ENCODE measurements around the gene HEY2. TPM values are rescaled to one million over a fixed set of nuclear protein-coding genes. Genes with fewer than 3 reads are reported as not detected.

HEY2 gene
- total RNA-seq, 2 experiments from 2014 or later = not detected

- intact Hi-C loops (cut with micrococcal nuclease) = no loop called here
- CTCF ChIA-PET = interaction anchor here (0.6 to 1.1 kb wide), 2 partner anchors 66 to 579 kb away, joined by 3 to 5 read pairs; no protein-coding TSS in a partner anchor
- Mint-ChIP-seq H3K36me3 (ENCODE audit: low read depth) (no peaks in the 10 kb centered on the region), H3K9me3 (no peaks in the 10 kb centered on the region), H3K27me3 (ENCODE audit: low read depth) (peaks cover 13% of the 10 kb centered on the region), H3K4me3 (no peak overlapping the region), H3K4me1 (ENCODE audit: low read depth) (no peaks in the 10 kb centered on the region), H3K27ac (no peak overlapping the region)
- DNase-seq = no peak
These were observed 19.4 kb upstream of the HEY2 start for GRCh38 chr6:125729983-125730382.

- intact Hi-C loops (cut with micrococcal nuclease) = no loop called here
- Mint-ChIP-seq H3K36me3 (ENCODE audit: low read depth) (no peaks in the 10 kb centered on the region), H3K9me3 (no peaks in the 10 kb centered on the region), H3K27ac (no peak overlapping the region), H3K4me3 (no peak overlapping the region), H3K4me1 (ENCODE audit: low read depth) (no peaks in the 10 kb centered on the region), H3K27me3 (ENCODE audit: low read depth) (peaks cover 13% of the 10 kb centered on the region)
- no peak for DNase-seq
- CTCF ChIA-PET = no interaction called here
These were observed 17.0 kb upstream of the HEY2 start for GRCh38 chr6:125732398-125732797.

- DNase-seq = no peak
- Mint-ChIP-seq H3K4me1 (ENCODE audit: low read depth) (no peaks in the 10 kb centered on the region), H3K36me3 (ENCODE audit: low read depth) (no peaks in the 10 kb centered on the region), H3K9me3 (no peaks in the 10 kb centered on the region), H3K4me3 (no peak overlapping the region), H3K27ac (no peak overlapping the region), H3K27me3 (ENCODE audit: low read depth) (peaks cover 10% of the 10 kb centered on the region)
- intact Hi-C loops (cut with micrococcal nuclease) = no loop called here
- CTCF ChIA-PET = no interaction called here
These were observed 15.7 kb upstream of the HEY2 start for GRCh38 chr6:125733516-125734300.

- Mint-ChIP-seq H3K9me3 (no peaks in the 10 kb centered on the region), H3K4me3 (no peak overlapping the region), H3K27ac (no peak overlapping the region), H3K4me1 (ENCODE audit: low read depth) (no peaks in the 10 kb centered on the region), H3K36me3 (ENCODE audit: low read depth) (no peaks in the 10 kb centered on the region), H3K27me3 (ENCODE audit: low read depth) (peaks cover 19% of the 10 kb centered on the region)
- CTCF ChIA-PET = no interaction called here
- intact Hi-C loops (cut with micrococcal nuclease) = no loop called here
- no peak for DNase-seq
These were observed 11.2 kb upstream of the HEY2 start for GRCh38 chr6:125738276-125738675.

GRCh38 chr6:125739364-125739763 is 10.1 kb upstream of the HEY2 start:
- Mint-ChIP-seq H3K27ac (no peak overlapping the region), H3K27me3 (ENCODE audit: low read depth) (peaks cover 23% of the 10 kb centered on the region), H3K9me3 (no peaks in the 10 kb centered on the region), H3K36me3 (ENCODE audit: low read depth) (no peaks in the 10 kb centered on the region), H3K4me1 (ENCODE audit: low read depth) (no peaks in the 10 kb centered on the region), H3K4me3 (no peak overlapping the region)
- intact Hi-C loops (cut with micrococcal nuclease) = no loop called here
- CTCF ChIA-PET = interaction anchor here (0.6 kb wide), 1 partner anchor 38 kb away, joined by 3 read pairs; no protein-coding TSS in a partner anchor
- no peak for DNase-seq

- peaks cover 28% of the 10 kb centered on the region for H3K27me3 Mint-ChIP-seq (ENCODE audit: low read depth)
- no peaks in the 10 kb centered on the region for H3K36me3 Mint-ChIP-seq (ENCODE audit: low read depth)
- H3K27ac Mint-ChIP-seq = no peak overlapping the region
- H3K4me1 Mint-ChIP-seq (ENCODE audit: low read depth) = peaks cover 5% of the 10 kb centered on the region
- no peak for DNase-seq
- intact Hi-C loops (cut with micrococcal nuclease) = loop anchor here (10.0 kb wide), 1 partner anchor 603 kb away; the partner anchor contains the start of gene CENPW
- H3K4me3 Mint-ChIP-seq = no peak overlapping the region
- CTCF ChIA-PET = interaction anchor here (0.6 to 1.8 kb wide), 2 partner anchors 10 to 12 kb away, joined by 4 to 7 read pairs; no protein-coding TSS in a partner anchor
- H3K9me3 Mint-ChIP-seq = no peaks in the 10 kb centered on the region
These were observed 8.1 kb upstream of the HEY2 start for GRCh38 chr6:125741336-125741735.

- no peak overlapping the region for H3K27ac Mint-ChIP-seq
- no peak for DNase-seq
- H3K9me3 Mint-ChIP-seq = no peaks in the 10 kb centered on the region
- peaks cover 11% of the 10 kb centered on the region for H3K4me1 Mint-ChIP-seq (ENCODE audit: low read depth)
- intact Hi-C loops (cut with micrococcal nuclease) = loop anchor here (10.0 kb wide), 1 partner anchor 603 kb away; the partner anchor contains the start of gene CENPW
- peaks cover 34% of the 10 kb centered on the region for H3K27me3 Mint-ChIP-seq (ENCODE audit: low read depth)
- CTCF ChIA-PET = interaction anchor here (1.3 to 1.8 kb wide), 2 partner anchors 12 to 429 kb away, joined by 4 to 7 read pairs; no protein-coding TSS in a partner anchor
- H3K36me3 Mint-ChIP-seq (ENCODE audit: low read depth) = no peaks in the 10 kb centered on the region
- no peak overlapping the region for H3K4me3 Mint-ChIP-seq
These were observed 7.4 kb upstream of the HEY2 start for GRCh38 chr6:125742024-125742423.

GRCh38 chr6:125742464-125743120 is 6.8 kb upstream of the HEY2 start:
- H3K27me3 Mint-ChIP-seq (ENCODE audit: low read depth) = peaks cover 34% of the 10 kb centered on the region
- DNase-seq = no peak
- CTCF ChIA-PET = interaction anchor here (1.3 to 1.8 kb wide), 2 partner anchors 11 to 429 kb away, joined by 4 to 7 read pairs; no protein-coding TSS in a partner anchor
- H3K27ac Mint-ChIP-seq = no peak overlapping the region
- intact Hi-C loops (cut with micrococcal nuclease) = loop anchor here (10.0 kb wide), 1 partner anchor 602 kb away; the partner anchor contains the start of gene CENPW
- no peak overlapping the region for H3K4me3 Mint-ChIP-seq
- H3K36me3 Mint-ChIP-seq (ENCODE audit: low read depth) = no peaks in the 10 kb centered on the region
- no peaks in the 10 kb centered on the region for H3K9me3 Mint-ChIP-seq
- peaks cover 13% of the 10 kb centered on the region for H3K4me1 Mint-ChIP-seq (ENCODE audit: low read depth)

- CTCF ChIA-PET = no interaction called here
- no peak overlapping the region for H3K4me3 Mint-ChIP-seq
- no peak overlapping the region for H3K27ac Mint-ChIP-seq
- no peaks in the 10 kb centered on the region for H3K9me3 Mint-ChIP-seq
- H3K36me3 Mint-ChIP-seq (ENCODE audit: low read depth) = no peaks in the 10 kb centered on the region
- peaks cover 41% of the 10 kb centered on the region for H3K27me3 Mint-ChIP-seq (ENCODE audit: low read depth)
- intact Hi-C loops (cut with micrococcal nuclease) = loop anchor here (10.0 kb wide), 1 partner anchor 601 kb away; the partner anchor contains the start of gene CENPW
- H3K4me1 Mint-ChIP-seq (ENCODE audit: low read depth) = peaks cover 13% of the 10 kb centered on the region
- no peak for DNase-seq
These were observed 5.8 kb upstream of the HEY2 start for GRCh38 chr6:125743604-125744003.

GRCh38 chr6:125745281-125746018 is 4.0 kb upstream of the HEY2 start:
- no peak for DNase-seq
- Mint-ChIP-seq H3K4me3 (no peak overlapping the region), H3K4me1 (ENCODE audit: low read depth) (peaks cover 22% of the 10 kb centered on the region), H3K27ac (no peak overlapping the region), H3K36me3 (ENCODE audit: low read depth) (no peaks in the 10 kb centered on the region), H3K27me3 (ENCODE audit: low read depth) (peaks cover 46% of the 10 kb centered on the region), H3K9me3 (no peaks in the 10 kb centered on the region)
- intact Hi-C loops (cut with micrococcal nuclease) = loop anchor here (5.0 to 10.0 kb wide), 2 partner anchors 599 to 788 kb away; partner anchors contain the start of gene CENPW
- CTCF ChIA-PET = interaction anchor here (0.6 to 1.2 kb wide), 5 partner anchors 10 to 432 kb away, joined by 3 to 5 read pairs (median 3); no protein-coding TSS in a partner anchor

GRCh38 chr6:125746019-125746414 is 3.4 kb upstream of the HEY2 start:
- Mint-ChIP-seq H3K9me3 (no peaks in the 10 kb centered on the region), H3K36me3 (ENCODE audit: low read depth) (no peaks in the 10 kb centered on the region), H3K4me1 (ENCODE audit: low read depth) (peaks cover 25% of the 10 kb centered on the region), H3K4me3 (peak overlapping the region; percentile 5), H3K27me3 (ENCODE audit: low read depth) (peaks cover 49% of the 10 kb centered on the region), H3K27ac (no peak overlapping the region)
- CTCF ChIA-PET = interaction anchor here (0.6 to 1.2 kb wide), 5 partner anchors 10 to 433 kb away, joined by 3 to 5 read pairs (median 3); no protein-coding TSS in a partner anchor
- intact Hi-C loops (cut with micrococcal nuclease) = loop anchor here (5.0 to 10.0 kb wide), 2 partner anchors 599 to 789 kb away; partner anchors contain the start of gene CENPW
- DNase-seq = no peak
